HG02588 (cell line): ENCODE data around the gene NCBP2.

Experiments
- ATAC-seq: cut with Tn5 transposase; IDR thresholded peaks from one replicate; pipeline ENCODE4 v1.9.1; 2021; ENCODE audit warnings: mild to moderate bottlenecking, moderate library complexity; ENCODE audit not compliant: unreplicated experiment

The NCBP2 gene

GRCh38 chr3:196942226-196942914, at the start of gene NCBP2:
TSS of gene NCBP2 (minus strand) at chr3:196942528. CDS start at chr3:196942503, 25 bp downstream.
- peak; percentile 83 for ATAC-seq

GRCh38 chr3:196991581-196992460, 49.5 kb upstream of the NCBP2 start:
- ATAC-seq, result no peak

- ATAC-seq, result no peak
Measured at GRCh38 chr3:196990601-196991007, 48.3 kb upstream of the NCBP2 start.

- no peak for ATAC-seq
Measured at GRCh38 chr3:196989721-196990262, 47.5 kb upstream of the NCBP2 start.

- ATAC-seq, result no peak
Measured at GRCh38 chr3:196988241-196989029, 46.1 kb upstream of the NCBP2 start.

- no peak for ATAC-seq
Measured at GRCh38 chr3:196987022-196987421, 44.7 kb upstream of the NCBP2 start.

- no peak for ATAC-seq
Measured at GRCh38 chr3:196985954-196986885, 43.9 kb upstream of the NCBP2 start.

- ATAC-seq, result no peak
Measured at GRCh38 chr3:196985298-196985697, 43.0 kb upstream of the NCBP2 start.

GRCh38 chr3:196983186-196983585, 40.9 kb upstream of the NCBP2 start:
- no peak for ATAC-seq

GRCh38 chr3:196981657-196982056, 39.3 kb upstream of the NCBP2 start:
- no peak for ATAC-seq

GRCh38 chr3:196979545-196979944, 37.2 kb upstream of the NCBP2 start:
- no peak for ATAC-seq

GRCh38 chr3:196976941-196977340, 34.6 kb upstream of the NCBP2 start:
- no peak for ATAC-seq

- no peak for ATAC-seq
Measured at GRCh38 chr3:196975349-196975748, 33.0 kb upstream of the NCBP2 start.

- ATAC-seq, result no peak
Measured at GRCh38 chr3:196974661-196975060, 32.3 kb upstream of the NCBP2 start.

GRCh38 chr3:196971094-196971698, 28.9 kb upstream of the NCBP2 start:
- no peak for ATAC-seq

GRCh38 chr3:196970547-196971093, 28.3 kb upstream of the NCBP2 start:
- no peak for ATAC-seq

- peak; percentile 53 for ATAC-seq
Measured at GRCh38 chr3:196969660-196970546, 27.6 kb upstream of the NCBP2 start.

GRCh38 chr3:196969134-196969659, 26.9 kb upstream of the NCBP2 start:
- peak; percentile 45 for ATAC-seq
